ENCODE data around the gene CACNA1I. TPM values are rescaled to one million over a fixed set of nuclear protein-coding genes. Genes with fewer than 3 reads are reported as not detected.

The CACNA1I gene
- total RNA-seq, 1 experiment from 2014 or later = 2.1 TPM

GRCh38 chr22:39651053-39651996 lies 80.8 kb downstream of the CACNA1I start:
- CTCF ChIA-PET = interaction anchor here (0.8 to 2.3 kb wide), 6 partner anchors 11 to 373 kb away, joined by 3 to 10 read pairs (median 3); no protein-coding TSS in a partner anchor
- DNase-seq (ENCODE audit: low spot score) = no peak
- ATAC-seq = no peak
- POLR2A ChIA-PET = interaction anchor here (0.6 kb wide), 1 partner anchor 211 kb away, joined by 3 read pairs; no protein-coding TSS in a partner anchor
- Mint-ChIP-seq H3K27ac (no peak overlapping the region), H3K4me3 (no peak overlapping the region), H3K9me3 (no peaks in the 10 kb centered on the region), H3K27me3 (ENCODE audit: low read depth) (no peaks in the 10 kb centered on the region; the same call in 1 of the 2 replicates), H3K4me1 (no peaks in the 10 kb centered on the region), H3K36me3 (no peaks in the 10 kb centered on the region)
- TF ChIP-seq PRRX2 (CRISPR knock-in tag; IDR thresholded peaks at IDR 0.05) (no peak), MYBL2 (CRISPR knock-in tag; IDR thresholded peaks at IDR 0.05) (no peak), MXD4 (CRISPR knock-in tag; IDR thresholded peaks at IDR 0.05; ENCODE audit: borderline replicate concordance) (no peak), ZNF263 (CRISPR knock-in tag; IDR thresholded peaks at IDR 0.05; ENCODE audit: low read depth) (no peak), RELA (CRISPR knock-in tag; IDR thresholded peaks at IDR 0.05; ENCODE audit: borderline replicate concordance) (no peak), GTF2I (CRISPR knock-in tag; conservative IDR thresholded peaks at IDR 0.05) (no peak), ERG (CRISPR knock-in tag; IDR thresholded peaks at IDR 0.05) (no peak), ATF2 (CRISPR knock-in tag; IDR thresholded peaks at IDR 0.05; ENCODE audit: borderline replicate concordance, low read depth) (no peak), ZBTB21 (CRISPR knock-in tag; IDR thresholded peaks at IDR 0.05; ENCODE audit: borderline replicate concordance) (no peak), CBFB (CRISPR knock-in tag; IDR thresholded peaks at IDR 0.05; ENCODE audit: low read depth) (no peak), KAT7 (CRISPR knock-in tag; IDR thresholded peaks at IDR 0.05; ENCODE audit: borderline replicate concordance) (no peak), ZNF425 (CRISPR knock-in tag; conservative IDR thresholded peaks at IDR 0.05) (no peak), E2F5 (CRISPR knock-in tag; IDR thresholded peaks at IDR 0.05) (no peak)

- DNase-seq (ENCODE audit: low spot score) (no peak), ATAC-seq (no peak)
- Mint-ChIP-seq H3K27ac (no peak overlapping the region), H3K4me1 (no peaks in the 10 kb centered on the region), H3K9me3 (no peaks in the 10 kb centered on the region), H3K27me3 (ENCODE audit: low read depth) (peaks cover 3% of the 10 kb centered on the region; the same call in 1 of the 2 replicates), H3K4me3 (no peak overlapping the region), H3K36me3 (no peaks in the 10 kb centered on the region)
- TF ChIP-seq E2F4 (CRISPR knock-in tag; IDR thresholded peaks at IDR 0.05; ENCODE audit: borderline replicate concordance, low read depth) (no peak), NR3C1 (CRISPR knock-in tag; conservative IDR thresholded peaks at IDR 0.05; ENCODE audit: low read depth) (no peak), ETV6 (CRISPR knock-in tag; IDR thresholded peaks at IDR 0.05) (no peak), CREB1 (CRISPR knock-in tag; IDR thresholded peaks at IDR 0.05) (no peak), ZNF671 (CRISPR knock-in tag; IDR thresholded peaks at IDR 0.05) (no peak), ATF6 (CRISPR knock-in tag; IDR thresholded peaks at IDR 0.05) (no peak)
- CTCF ChIA-PET = interaction anchor here (0.8 to 1.4 kb wide), 5 partner anchors 8 to 178 kb away, joined by 3 read pairs; no protein-coding TSS in a partner anchor
- POLR2A ChIA-PET = no interaction called here
Observed at GRCh38 chr22:39652990-39653786, 82.6 kb downstream of the CACNA1I start.
